Keratinocyte (primary cell): ENCODE measurements around the gene OPN4.

Experiments
- CTCF ChIP-seq, 3 experiments: IDR thresholded peaks in 1 of 3; conservative IDR thresholded peaks in 1 of 3; optimal IDR thresholded peaks in 1 of 3; 2 replicates in 2 of 3; 3 replicates in 1 of 3; pipeline versions ENCODE3 to v1.5.1; 2011; ENCODE audit warnings: low read length in 3 of 3, mild to moderate bottlenecking in 3 of 3, moderate library complexity in 2 of 3, control low read depth in 1 of 3, inconsistent platforms in 1 of 3; ENCODE audit not compliant: insufficient read depth in 2 of 3; ENCODE audit errors: extremely low read depth in 1 of 3
- EZH2 ChIP-seq: IDR thresholded peaks from one replicate; pipeline ENCODE4 v1.6.1; 2012; ENCODE audit warnings: inconsistent platforms, mild to moderate bottlenecking, low read length, moderate library complexity

- TF ChIP-seq CTCF (optimal IDR thresholded peaks at IDR 0.05 in 1 of 3, IDR thresholded peaks at IDR 0.05 in 1 of 3, conservative IDR thresholded peaks at IDR 0.05 in 1 of 3; ENCODE audit: extremely low read depth in 1 of 3, insufficient read depth in 2 of 3, low read length in 3 of 3) (no peak), EZH2 (no peak)
Observed at GRCh38 chr10:86673827-86674581, 19.7 kb downstream of the OPN4 start.
